NCI-H187 (cell line): ENCODE results near the gene ANKS3.

ENCODE experiments used
- DNase-seq, 2 experiments: peaks; one replicate each; lab custom pipeline; 2025; lab: John Stamatoyannopoulos, UW

The ANKS3 gene

DNA sequence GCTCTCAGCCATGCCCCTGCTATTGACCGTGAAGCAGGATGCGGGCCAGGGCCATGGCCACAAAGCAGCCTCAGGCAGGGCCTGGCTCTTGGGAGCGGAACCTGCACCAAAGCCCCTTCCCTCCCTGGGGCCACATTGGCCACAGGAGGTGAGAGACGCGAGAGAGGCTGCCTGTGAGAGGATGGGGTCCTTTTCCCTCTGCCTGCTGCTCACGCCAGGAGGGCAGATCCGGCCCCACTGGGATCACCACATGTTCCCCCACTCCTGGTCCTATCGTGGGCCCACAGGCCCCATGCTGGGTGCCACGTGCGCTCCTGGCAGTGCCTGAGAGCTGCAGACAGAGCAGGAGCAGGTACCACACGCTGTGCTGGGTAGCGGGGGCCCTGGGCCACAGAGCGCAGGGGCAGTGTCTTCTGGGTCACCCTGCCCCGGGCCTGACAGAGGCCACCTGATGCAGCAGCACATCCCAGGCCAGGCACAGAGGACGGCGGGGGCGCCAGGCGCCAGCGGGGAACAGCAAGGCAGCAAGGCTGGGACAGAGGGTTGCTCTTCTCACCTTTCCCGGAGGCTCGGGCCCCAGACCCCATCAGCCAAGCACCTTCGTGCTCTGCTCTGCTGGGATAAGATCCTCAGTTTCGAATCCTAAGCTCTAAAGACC, 49.9 kb downstream of the ANKS3 start:
- no peak for DNase-seq

DNA sequence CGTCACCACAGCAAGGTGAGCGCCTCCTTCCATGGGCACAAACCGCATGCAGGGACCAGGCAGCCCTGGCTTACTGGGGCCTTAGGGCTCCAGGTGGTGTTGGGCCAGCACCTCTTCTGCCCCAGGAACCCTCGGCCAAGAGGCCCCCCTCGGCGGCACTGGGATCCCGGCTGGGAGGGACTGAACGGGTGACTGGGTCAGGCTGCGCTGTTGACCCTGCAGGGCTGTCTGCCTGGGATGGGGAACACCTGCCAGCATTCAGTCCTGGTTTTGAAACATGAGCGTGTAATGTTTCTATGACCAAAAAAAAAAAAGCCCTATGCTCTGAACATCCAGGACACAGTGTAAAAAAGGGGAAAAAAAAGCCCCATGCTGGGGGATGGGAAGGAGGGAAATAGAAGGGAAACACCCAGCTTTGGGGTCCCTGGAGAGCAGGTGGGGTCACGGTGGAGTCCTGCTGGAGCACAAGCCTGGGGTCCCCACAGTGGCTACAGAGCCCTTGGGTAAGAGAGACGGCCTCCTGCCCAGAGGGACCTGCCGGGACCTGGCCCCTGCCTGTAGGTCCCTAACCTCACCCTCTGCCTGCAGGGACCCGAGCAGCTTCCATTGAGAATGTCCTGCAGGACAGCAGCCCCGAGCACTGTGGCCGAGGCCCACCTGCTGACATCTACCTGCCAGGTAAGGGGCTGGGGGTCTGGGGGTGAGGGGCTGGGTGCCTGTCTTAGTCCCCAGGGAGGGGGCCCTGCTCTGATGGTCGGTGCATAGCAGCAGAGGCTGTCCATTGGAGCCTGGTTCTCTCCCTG, 50.6 kb downstream of the ANKS3 start:
- no peak for DNase-seq

DNA sequence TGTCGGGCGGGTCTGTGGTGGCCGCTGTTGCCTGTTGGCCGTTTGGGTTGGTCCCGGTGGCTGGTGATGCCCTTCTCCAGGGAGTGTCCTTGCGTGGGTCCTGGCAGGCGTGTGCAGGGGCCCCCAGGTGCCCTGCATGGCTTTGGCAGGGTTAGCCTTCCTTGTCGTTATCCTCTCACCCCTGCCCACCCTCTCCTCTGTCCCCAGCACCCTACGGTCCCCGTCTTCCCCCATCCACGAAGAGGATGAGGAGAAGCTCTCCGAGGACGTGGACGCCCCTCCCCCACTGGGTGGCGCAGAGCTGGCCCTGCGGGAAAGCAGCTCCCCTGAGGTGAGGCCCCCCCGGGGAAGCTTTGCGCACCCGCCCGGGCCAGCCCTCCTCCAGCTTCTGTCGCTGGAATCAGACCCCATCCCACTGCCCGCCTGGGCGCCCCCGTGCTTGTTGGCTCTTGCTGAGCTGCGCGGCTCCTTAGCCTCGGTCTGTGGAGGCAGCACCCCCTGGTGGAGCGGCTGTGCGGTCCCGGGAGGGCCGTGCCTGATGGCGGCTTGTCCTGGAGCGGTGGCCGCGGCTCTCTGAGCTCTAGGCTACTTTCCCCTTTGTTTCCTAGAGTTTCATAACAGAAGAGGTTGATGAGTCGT, 51.3 kb downstream of the ANKS3 start:
- DNase-seq, result no peak

DNA sequence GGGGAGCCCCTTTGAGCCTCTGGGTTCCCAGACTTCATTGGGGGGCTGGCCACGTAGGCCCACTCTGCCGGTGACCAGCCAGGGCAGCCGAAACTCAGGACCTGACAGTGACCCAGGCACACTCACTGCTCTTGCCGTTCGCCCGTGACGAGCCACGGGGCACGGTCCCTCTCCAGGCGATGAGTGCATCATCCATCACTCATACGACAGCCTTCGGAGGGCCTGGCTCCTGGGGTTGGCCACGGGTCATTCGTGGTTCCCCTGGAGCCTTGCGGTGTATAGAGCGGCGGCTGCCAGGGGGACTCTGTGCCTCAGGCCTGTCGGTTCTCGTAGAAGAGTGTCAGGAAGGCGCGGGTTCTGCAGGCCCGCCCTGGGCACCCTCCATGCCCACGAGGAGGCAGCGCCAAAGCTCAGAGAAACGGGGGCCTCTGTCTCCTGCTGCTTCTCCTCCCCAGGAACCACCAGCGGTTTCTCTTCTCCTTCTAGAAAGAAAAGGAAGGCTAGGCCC, 51.9 kb downstream of the ANKS3 start:
- no peak for DNase-seq

DNA sequence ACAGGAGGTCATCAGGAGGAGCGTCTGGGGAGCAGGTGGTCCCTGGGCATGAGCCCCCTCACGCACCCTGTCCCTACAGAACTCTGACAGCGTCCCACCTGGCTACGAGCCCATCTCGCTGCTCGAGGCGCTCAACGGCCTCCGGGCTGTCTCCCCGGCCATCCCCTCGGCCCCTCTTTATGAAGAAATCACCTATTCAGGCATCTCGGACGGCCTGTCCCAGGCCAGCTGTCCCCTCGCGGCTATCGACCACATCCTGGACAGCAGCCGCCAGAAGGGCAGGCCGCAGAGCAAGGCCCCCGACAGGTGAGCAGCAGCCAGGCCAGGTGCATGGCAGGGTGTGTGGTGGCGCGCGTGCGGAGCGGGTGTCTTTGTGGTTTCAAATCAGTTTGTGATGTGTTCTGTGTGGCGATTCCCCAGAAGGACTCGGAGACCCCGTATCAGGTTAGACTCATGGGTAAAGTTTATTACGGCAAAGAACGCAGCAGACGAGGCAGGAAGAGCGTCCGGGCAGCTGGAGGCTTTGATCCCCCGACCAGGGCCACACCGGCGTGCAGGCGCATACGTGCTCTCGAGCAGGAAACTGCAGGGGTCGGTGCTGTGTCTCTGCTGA, 52.5 kb downstream of the ANKS3 start:
- DNase-seq, result no peak

DNA sequence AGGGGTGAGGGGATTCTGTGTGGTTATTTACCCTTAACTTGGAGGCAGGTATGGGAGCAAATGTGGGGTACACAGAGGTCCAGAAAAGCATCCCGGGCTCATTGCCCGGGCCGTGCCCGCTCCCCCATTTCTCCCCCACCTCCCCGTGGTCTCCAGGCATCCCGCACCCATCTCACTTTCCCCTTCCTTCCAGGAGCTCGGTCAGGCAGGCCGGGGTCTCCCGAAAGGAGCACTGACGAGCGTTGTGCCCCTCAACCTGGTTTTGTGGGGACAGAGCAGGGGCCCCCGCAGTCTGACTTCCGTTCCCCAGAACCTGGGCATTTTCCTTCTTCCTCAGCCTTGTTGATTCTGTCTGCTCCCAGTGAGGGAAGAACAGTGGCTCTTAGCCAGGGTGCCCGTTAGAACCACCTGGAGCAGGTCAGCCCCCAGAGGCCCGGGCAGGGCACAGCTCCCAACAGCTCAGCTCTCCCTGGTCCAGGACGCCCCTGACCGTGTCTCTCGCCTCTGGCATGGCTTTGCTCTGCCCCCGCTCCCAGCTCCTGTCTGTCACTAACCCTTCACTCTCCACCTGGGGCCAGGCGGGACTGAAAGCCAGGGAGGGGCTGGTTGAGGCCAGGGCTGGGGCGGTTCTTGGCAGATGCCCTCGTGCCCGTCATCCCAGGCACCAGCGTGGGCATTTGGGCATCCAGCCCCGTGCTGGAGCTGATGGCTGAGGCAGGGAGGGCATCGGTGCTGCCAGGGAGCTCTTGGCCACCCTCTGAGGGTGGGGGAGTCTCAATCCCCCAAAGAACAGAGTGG, 53.2 kb downstream of the ANKS3 start:
- no peak for DNase-seq

DNA sequence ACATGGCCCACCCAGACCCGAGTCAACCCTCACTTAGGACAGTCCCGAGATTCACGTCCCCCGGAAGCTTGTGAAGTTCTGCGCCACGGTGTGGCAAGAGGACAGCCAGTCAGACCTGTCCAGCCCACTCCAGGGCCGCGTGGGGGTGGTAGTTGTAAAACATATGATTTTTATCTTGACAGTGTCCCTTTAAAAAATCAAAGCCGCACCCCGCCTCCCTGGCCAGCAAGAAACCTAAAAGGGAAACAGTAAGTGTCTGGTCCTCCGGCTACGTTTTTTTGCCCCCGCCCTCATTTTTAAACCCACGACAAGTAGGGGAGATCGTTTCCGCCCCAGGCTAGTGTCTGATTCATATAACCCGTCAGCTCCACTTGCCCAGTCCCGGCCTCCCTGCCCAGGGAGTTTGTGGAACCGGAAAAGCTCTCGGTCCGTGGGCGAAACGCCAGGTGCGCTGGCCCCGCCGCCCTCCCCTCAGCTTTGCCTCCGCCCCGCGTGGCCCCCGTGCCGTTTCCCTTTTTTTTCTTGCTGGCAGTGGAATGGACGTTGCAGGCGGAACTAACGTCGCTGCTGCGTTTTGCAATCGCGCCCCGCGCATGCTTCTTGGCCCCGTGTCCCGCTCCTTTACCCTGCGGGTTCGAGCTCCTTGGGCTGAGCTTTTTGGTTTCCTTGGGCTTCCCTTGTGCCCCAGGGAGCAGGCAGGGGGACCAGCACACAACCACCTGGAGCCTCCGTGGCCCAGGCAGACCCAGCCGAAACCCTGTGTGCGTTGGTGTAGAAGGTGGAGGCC, 54.0 kb downstream of the ANKS3 start:
- no peak for DNase-seq

DNA sequence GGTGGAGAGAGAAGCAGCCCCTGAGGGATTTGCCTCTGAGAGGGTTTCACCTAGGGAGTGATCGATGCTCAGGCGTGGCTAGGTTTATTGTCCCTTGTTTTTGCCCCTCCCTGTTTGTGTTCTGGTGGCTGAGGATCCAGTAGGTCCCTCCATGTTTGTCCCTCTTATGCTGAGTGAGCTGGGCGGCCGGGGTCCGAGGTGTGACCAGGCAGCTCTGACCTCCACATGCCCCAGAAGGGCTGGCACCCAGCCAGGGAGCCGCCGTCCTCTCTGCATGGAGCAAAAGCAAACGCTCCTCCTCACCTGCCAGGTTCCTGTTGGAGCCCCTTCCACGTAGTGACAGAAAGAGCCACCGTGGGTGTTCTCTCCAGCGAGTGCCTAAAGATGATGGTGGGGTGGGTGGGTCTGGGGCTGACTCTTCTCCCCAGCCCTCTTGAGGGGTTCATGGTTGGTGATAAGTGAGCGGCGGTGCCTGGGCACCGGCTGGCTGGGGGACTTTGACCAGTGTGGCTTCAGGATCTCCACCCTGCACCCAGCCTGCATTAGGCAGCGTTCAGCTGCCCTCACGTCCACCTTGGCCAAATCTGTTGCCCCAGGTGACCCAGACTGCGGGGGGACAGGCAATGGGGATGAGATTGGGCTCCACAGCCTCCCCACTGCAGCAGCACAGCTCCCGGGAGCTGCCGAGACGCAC, 54.8 kb downstream of the ANKS3 start:
- no peak for DNase-seq

DNA sequence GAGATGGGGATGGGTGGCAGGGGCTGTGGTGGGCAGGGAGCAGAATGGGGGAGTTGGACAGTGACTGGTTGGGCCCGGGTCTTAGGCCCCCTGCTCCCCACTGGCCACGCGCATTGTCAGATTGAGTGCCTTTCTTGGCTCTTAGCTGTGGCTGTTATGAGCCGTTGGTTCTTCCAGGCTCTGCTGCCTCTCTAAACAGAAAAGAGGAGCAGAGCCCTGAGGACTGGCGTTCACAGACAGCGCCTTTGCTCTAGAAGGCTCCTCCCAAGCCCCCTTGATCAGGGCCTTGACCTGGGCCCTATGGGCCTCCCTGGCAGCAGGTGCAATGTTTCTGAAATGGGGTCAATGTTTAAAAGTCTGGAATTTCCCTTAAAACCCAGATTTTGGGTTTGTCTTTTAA, 55.5 kb downstream of the ANKS3 start:
- no peak for DNase-seq

DNA sequence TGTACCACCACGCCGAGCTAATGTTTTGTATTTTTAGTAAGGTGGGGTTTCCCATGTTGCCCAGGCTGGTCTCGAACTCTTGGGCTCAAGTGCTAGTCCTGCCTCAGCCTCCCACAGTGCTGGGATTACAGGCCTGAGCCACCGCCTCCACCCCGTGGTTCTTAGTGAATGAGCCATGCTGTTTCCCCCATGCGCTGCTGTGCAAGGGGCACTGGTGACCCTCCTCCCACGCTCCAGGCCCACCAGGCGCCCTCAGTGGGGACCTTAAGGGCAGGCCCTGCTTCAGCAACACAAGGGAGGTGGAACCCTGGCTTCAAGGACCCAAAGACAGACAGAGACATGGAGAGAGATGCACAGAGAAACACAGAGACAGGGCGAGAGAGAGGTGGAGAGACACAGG, 56.1 kb downstream of the ANKS3 start:
- DNase-seq, result no peak

DNA sequence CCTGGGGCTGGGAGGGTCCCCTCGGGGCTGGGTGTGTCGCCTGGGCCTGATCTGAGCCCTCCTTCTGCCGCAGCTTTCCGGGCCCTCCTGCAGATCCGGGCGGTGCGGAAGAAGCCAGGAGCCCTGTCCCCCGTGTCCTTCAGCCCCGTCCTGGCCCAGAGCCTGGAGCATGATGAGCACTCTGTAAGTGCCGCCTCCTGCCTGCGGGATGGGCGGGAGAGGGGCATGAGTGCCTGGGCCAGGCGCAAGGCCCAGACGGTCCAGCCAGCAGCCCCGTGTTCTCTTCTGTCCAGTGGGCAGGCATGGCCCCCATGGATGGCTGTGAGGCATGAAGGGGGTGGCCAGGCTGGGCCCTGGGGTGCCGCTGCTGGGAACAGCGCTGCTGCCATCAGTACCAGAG, 56.7 kb downstream of the ANKS3 start:
- DNase-seq, result no peak

DNA sequence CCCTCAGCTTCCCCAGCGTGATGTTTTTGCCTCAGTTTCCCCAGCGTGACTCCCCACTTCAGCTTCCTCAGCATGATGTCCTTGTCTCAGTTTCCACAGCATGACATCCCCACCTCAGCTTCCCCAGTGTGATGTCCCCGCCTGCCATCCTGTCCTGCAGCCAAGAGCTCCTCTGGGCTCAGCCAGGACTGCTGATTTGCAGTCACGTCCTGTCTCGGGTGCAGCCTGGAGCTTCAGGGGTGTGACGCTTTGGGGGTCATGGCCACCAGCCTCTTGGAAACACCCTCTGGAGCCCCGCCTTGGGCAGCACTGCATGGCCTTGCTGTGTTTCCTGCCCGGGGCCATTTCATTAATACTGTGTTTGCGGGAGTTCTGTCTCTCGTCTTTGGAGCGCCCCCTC, 57.2 kb downstream of the ANKS3 start:
- no peak for DNase-seq

DNA sequence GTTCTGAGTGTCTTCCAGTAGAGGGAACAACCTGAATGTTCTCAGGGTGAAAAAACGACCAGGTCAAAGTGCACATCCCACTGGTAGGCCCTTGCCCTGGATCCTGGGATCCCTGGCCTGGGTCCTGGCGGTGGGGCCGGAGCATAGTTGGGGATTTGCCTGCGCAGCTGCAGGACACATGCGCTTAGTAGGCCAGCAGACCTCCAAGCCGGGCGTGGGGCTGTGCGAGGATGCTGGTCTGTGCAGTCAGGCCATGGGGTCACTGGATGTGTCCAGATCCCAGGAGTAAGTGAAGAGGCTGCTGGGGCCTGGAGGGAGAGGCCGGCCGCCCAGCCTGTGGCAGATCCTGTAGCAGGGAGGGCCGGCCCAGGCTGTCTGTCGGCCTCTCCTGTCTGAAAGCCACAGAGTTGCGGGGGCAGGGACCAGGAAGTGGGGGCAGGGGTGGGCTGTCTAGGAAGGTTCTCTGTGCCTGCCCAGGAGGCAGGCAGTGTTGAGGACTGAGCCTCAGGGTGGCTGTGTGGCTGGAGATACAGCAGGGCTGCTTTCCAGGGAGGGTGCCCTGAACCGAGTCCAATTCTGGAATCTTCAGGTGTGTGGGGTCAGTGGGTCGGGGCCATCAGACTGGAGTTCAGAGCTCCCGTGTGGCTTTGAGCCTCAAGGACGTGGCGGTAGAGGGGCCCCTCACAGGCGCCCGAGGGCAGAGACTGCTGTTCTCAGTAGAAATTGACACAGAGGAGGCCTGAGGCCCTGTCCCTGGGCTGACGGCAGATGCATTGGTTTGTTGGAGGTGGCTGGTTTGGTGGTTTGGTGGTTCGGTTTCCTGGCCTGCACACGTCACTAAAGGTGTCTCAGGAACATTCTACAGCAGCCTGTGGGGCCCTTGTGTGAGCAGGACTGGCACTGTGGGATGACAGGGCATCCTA, 57.9 kb downstream of the ANKS3 start:
- DNase-seq, result no peak

DNA sequence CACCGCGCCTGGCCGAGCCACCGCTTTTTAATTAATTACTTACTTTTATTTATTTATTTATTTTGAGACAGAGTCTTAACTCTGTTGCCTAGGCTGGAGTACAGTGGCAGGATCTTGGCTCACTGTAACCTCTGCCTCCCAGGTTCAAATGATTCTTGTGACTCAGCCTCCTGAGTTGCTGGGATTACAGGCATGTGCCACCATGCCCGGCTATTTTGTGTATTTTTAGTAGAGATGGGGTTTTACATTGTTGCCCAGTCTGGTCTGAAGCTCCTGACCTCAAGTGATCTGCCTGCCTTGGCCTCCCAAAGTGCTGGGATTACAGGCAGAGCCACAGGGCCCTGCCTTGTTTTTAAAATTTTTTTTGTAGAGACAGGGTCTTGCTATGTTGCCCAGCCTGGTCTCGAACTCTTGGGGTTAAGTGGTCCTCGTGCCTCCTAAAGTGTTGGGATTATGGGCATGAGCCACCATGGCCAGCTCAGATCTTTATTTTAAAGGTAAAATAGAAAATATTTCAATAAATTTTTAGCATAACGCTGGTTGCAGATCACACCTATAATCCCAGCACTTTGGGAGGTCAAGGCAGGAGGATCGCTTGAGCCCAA, 59.0 kb downstream of the ANKS3 start:
- DNase-seq, result no peak

DNA sequence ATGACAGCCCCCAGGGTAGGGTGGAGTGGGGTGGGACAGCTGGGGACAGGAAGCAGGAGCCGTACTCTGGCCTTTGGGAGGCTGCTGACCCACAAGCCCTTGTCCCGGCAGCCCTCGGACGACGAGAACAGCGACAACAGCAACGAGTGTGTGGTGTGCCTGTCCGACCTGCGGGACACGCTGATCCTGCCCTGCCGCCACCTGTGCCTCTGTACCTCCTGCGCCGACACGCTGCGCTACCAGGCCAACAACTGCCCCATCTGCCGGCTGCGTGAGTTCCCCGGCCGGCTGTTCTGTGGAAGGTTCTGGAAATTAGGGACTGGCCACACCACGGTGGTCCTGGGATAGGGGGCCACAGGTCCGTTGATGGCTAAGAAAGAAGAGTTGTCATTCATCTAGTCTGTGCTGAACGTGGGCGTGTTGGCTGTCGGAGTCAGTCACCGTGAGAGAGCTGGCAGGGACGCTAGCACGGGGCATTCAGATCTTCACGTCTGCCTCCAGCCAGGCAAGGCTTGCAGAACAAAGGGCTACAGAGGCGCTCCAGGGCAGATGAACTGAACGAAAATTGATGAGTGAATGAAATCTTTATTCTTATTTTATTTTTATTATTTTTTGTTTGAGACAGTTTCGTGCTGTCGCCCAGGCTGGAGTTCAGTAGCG, 60.6 kb downstream of the ANKS3 start:
- DNase-seq, result no peak

DNA sequence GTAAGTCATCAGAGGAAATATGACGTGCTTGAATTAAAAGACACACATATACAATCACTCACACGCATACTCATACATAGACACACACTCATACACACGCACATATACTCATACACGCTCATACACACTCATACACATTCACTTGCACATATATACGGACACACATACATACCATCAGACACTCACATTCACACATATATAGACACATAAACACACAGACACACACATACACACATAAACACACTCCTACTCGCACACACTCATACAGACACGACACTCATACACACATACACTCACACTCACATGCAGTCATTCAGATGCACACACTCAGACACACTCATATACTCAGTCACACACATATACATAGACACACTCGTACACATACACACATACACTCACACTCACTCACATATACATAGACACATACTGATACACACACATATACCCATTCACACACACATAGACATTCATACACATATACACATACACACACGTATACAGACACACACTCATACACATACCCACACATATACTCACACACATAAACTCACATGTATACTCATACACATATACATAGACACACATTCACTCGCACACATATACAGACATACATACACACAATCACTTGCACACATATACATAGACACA, 65.6 kb downstream of the ANKS3 start:
- no peak for DNase-seq

DNA sequence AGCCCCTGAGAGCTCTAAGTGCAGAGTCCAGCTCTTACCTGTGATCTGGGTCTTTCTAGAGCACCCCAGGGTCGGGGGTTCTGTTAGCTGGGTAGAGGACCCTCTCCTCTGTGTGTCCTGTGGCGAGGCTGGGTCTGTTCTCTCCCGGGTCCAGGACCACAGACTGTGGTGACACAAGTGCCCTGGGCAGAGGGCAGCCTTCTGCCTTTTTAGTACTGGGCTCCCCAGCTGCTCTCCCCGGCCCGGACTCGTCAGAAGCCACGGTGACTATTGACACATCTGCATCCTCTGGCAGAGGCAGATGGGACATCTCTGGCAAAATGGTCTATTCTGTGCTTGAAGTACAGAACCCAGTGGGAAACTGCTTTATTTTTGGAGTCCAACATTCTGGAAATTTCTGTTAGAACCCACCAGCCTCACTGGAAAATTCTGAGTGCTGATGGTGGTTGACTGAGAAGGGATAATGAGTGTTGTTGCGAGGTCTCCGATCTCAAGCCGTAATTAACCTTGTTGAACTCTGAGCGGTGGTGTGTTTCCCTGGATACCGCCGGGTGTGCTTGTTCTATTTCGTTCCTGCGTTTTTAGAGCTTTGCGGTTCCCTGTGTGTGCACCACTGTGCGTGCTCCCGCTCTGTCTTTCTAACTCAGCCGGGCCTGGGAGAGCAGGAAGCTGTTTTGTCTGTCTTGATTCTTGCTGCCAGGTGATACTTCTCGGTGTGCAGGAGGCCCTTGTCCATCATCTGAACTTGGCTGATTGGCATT, 66.7 kb downstream of the ANKS3 start:
- no peak for DNase-seq
